PC-9 (cell line): ENCODE data around the gene RPL14. TPM values are rescaled to one million over a fixed set of nuclear protein-coding genes. Genes with fewer than 3 reads are reported as not detected.

ENCODE experiments used
- BruUV-seq: library from RNA; stranded (reverse); fragments of 400-500 nt; replicated peaks from 2 replicates; lab custom pipeline; 2021; lab: Mats Ljungman, UMichigan
- CTCF ChIA-PET: fragments of 300-600 bp; sonication (Branson Sonifier 250); formaldehyde crosslinking; loops from one replicate; lab custom pipeline; 2022; ENCODE audit warnings: antibody characterized with exemption; lab: Charles Lee
- POLR2A ChIA-PET: fragments of 300-600 bp; sonication (Branson Sonifier 250); formaldehyde crosslinking; loops from one replicate; lab custom pipeline; 2022; ENCODE audit warnings: antibody characterized with exemption; ENCODE audit not compliant: unreplicated experiment; lab: Charles Lee
- DNase-seq, 2 experiments: peaks; one replicate each; pipeline versions ENCODE4 v3.0.0 to v3.0.0-alpha.2; 2015 to 2022; ENCODE audit warnings: mixed read lengths in 1 of 2
- H2AFZ ChIP-seq: fragments of 200-600 bp; sonication (generic); 2 replicates; pipeline ENCODE4 v1.8.1; 2017; ENCODE audit warnings: antibody characterized with exemption
- H3F3A ChIP-seq: fragments of 200-600 bp; sonication (generic); 2 replicates; pipeline ENCODE4 v1.8.1; 2017; ENCODE audit warnings: antibody characterized with exemption, mild to moderate bottlenecking, low read depth; ENCODE audit not compliant: insufficient read depth
- H3K27ac ChIP-seq: fragments of 200-600 bp; sonication (generic); 2 replicates; pipeline ENCODE4 v1.6.1; 2016; ENCODE audit warnings: mixed run types
- H3K27me3 ChIP-seq: fragments of 200-600 bp; sonication (generic); 2 replicates; pipeline ENCODE4 v1.6.1; 2016; ENCODE audit warnings: low read depth, mixed run types; ENCODE audit not compliant: insufficient read depth
- H3K36me3 ChIP-seq: fragments of 200-600 bp; sonication (generic); 2 replicates; pipeline ENCODE4 v1.6.1; 2016; ENCODE audit warnings: low read depth, mixed run types
- H3K4me1 ChIP-seq: fragments of 200-600 bp; sonication (generic); replicated peaks from 2 replicates; pipeline ENCODE4 v1.6.1; 2016; ENCODE audit warnings: mixed run types; ENCODE audit not compliant: insufficient read depth
- H3K4me2 ChIP-seq: fragments of 200-600 bp; sonication (generic); 2 replicates; pipeline ENCODE4 v1.6.1; 2017; ENCODE audit warnings: mixed run types
- H3K4me3 ChIP-seq: fragments of 200-600 bp; sonication (generic); 2 replicates; pipeline ENCODE4 v1.6.1; 2016; ENCODE audit warnings: mixed run types
- H3K79me2 ChIP-seq: fragments of 200-600 bp; sonication (generic); 2 replicates; pipeline ENCODE4 v1.6.1; 2017; ENCODE audit warnings: low read depth, mixed run types
- H3K9me2 ChIP-seq: fragments of 200-600 bp; sonication (generic); 2 replicates; pipeline ENCODE4 v1.8.1; 2017; ENCODE audit warnings: mild to moderate bottlenecking; ENCODE audit not compliant: insufficient read depth
- H3K9me3 ChIP-seq: fragments of 200-600 bp; sonication (generic); 2 replicates; pipeline ENCODE4 v1.8.1; 2016; ENCODE audit warnings: low read depth; ENCODE audit not compliant: insufficient read depth
- H4K20me1 ChIP-seq: fragments of 200-600 bp; sonication (generic); 2 replicates; pipeline ENCODE4 v1.8.1; 2017; ENCODE audit not compliant: insufficient read depth
- EZH2 ChIP-seq: fragments of 200-600 bp; sonication (generic); IDR thresholded peaks from 2 replicates; pipeline ENCODE4 v1.8.0; 2017; ENCODE audit warnings: antibody characterized with exemption, low read depth
- intact Hi-C: fragments of 100-400 bp; cut with micrococcal nuclease; formaldehyde crosslinking; loops from one replicate; pipeline ENCODE4 v1.10.0; 2022; ENCODE audit not compliant: unreplicated experiment
- total RNA-seq: library from RNA; stranded (reverse); gene quantifications from 2 replicates; pipeline ENCODE4 v1.2.3, GENCODE V29; 2021
- TF ChIP-seq, protein P1 (sequence below): fragments of 200-600 bp; sonication (generic); conservative IDR thresholded peaks from 2 replicates; pipeline ENCODE4 v1.6.1; 2017; ENCODE audit warnings: mixed run types, antibody characterized with exemption, mild to moderate bottlenecking, moderate library complexity

RPL14 gene
- total RNA-seq, 1 experiment from 2014 or later, result 2,201 TPM

DNA sequence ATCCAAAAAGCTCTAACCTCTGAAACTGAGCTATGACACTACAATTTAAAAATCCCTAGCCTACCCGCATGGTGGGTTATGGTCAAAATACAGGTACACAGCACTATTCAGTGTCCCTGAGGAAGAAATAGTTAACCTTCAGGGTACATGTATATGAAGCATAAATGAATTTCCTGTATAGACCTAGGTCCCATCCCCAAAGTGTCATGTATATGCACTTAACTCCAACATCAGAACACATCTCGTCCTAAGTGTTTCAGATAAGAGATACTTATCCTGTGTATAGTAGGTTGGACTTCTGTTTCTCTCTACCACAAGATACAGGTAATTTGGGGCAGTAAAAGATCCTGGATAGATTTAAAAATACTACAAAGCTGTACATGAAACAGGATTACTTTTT, 6.4 kb downstream of the RPL14 start:
- Histone ChIP-seq H3K9me3 (no peaks in the 10 kb centered on the region), H3K4me2 (no peak overlapping the region), H2AFZ (no peak overlapping the region), H3K79me2 (peaks cover 28% of the 10 kb centered on the region), H3K4me1 (peaks cover 9% of the 10 kb centered on the region), H4K20me1 (peaks cover 40% of the 10 kb centered on the region), H3K4me3 (no peak overlapping the region), H3K27me3 (no peaks in the 10 kb centered on the region), H3K9me2 (no peaks in the 10 kb centered on the region), H3F3A (peaks cover 87% of the 10 kb centered on the region), H3K27ac (no peak overlapping the region), H3K36me3 (peaks cover 37% of the 10 kb centered on the region)
- TF ChIP-seq EZH2, result no peak
- TF ChIP-seq, protein P1, sequence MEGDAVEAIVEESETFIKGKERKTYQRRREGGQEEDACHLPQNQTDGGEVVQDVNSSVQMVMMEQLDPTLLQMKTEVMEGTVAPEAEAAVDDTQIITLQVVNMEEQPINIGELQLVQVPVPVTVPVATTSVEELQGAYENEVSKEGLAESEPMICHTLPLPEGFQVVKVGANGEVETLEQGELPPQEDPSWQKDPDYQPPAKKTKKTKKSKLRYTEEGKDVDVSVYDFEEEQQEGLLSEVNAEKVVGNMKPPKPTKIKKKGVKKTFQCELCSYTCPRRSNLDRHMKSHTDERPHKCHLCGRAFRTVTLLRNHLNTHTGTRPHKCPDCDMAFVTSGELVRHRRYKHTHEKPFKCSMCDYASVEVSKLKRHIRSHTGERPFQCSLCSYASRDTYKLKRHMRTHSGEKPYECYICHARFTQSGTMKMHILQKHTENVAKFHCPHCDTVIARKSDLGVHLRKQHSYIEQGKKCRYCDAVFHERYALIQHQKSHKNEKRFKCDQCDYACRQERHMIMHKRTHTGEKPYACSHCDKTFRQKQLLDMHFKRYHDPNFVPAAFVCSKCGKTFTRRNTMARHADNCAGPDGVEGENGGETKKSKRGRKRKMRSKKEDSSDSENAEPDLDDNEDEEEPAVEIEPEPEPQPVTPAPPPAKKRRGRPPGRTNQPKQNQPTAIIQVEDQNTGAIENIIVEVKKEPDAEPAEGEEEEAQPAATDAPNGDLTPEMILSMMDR, result no peak
- CTCF ChIA-PET, result no interaction called here
- POLR2A ChIA-PET, result no interaction called here
- BruUV-seq, result no TSS peak
- intact Hi-C loops, result no loop called here
- DNase-seq, result no peak

DNA sequence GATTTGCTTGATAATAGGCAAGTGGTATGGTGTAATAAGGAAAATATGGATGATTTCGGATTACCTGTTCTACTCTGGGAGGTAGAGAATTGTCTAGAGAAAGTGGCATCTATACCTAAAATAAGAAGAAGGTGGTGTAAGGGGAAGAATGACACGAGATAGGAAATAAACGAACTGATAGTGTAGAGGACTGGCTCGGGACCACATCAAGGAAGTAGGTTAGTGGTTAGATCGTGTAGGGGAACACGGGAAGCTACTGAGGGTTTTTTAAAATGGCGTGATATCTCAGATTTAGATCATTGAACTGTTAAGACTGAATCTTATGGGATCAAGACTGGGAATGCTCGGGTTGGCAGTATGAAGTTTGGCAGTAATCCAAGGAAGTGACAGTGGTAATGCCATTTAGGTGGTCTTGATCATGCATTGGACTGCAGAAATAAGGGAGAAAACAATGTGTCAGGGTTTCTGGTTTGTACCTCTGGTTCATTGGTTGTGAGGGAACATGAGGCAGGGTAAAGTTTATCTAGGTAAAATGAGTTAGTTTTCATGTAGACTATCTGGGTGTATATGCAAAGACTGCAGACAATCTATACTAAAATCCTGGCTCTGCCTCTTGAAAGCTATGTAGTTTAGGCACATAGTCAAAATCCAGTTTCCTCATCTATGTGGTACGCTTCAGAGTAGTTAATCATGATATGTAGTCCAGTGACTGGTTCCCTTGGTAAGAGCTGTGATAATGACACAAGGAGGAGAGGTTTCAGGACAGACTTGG, 7.4 kb downstream of the RPL14 start:
- TF ChIP-seq, protein P1, result no peak
- TF ChIP-seq EZH2, result no peak

DNA sequence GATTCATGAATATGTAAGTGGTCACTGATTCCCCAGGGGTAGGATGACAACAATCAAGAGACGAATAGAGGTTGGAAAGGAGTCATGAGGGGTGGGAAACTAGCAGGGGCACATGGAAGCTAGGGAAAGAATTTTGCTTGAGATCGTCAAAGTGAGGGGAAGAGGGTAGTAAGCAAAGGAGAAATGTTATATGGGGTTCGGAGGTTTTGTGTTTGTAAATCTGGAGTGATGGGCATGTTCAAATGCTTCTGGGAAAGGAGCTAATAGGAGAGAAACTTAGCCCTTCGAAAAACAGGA, 7.9 kb downstream of the RPL14 start:
- Histone ChIP-seq H3K79me2 (peaks cover 15% of the 10 kb centered on the region; the same call in 1 of the 2 replicates), H3K4me1 (no peaks in the 10 kb centered on the region), H3K36me3 (peaks cover 25% of the 10 kb centered on the region), H3K4me2 (no peak overlapping the region), H3K27ac (no peak overlapping the region), H2AFZ (no peak overlapping the region), H3K9me3 (no peaks in the 10 kb centered on the region), H3F3A (peaks cover 73% of the 10 kb centered on the region), H3K27me3 (no peaks in the 10 kb centered on the region), H3K4me3 (no peak overlapping the region), H3K9me2 (no peaks in the 10 kb centered on the region), H4K20me1 (peaks cover 30% of the 10 kb centered on the region)
- no TSS peak for BruUV-seq
- DNase-seq, result no peak
- POLR2A ChIA-PET, result no interaction called here
- CTCF ChIA-PET, result interaction anchor here (0.6 kb wide), 1 partner anchor 45 kb away, joined by 3 read pairs; no protein-coding TSS in a partner anchor
- TF ChIP-seq, protein P1, result no peak
- intact Hi-C loops, result no loop called here

More for the DNA sequence above, 7.4 kb downstream of the RPL14 start:
- H3F3A ChIP-seq, result peaks cover 78% of the 10 kb centered on the region
- H3K36me3 ChIP-seq, result peaks cover 29% of the 10 kb centered on the region
- DNase-seq, result no peak
- BruUV-seq, result no TSS peak
- H3K4me1 ChIP-seq, result no peaks in the 10 kb centered on the region
- no peak overlapping the region for H2AFZ ChIP-seq
- no peaks in the 10 kb centered on the region for H3K27me3 ChIP-seq
- H3K4me3 ChIP-seq, result no peak overlapping the region
- no peak overlapping the region for H3K4me2 ChIP-seq
- CTCF ChIA-PET, result no interaction called here
- POLR2A ChIA-PET, result no interaction called here
- H3K9me2 ChIP-seq, result no peaks in the 10 kb centered on the region
- intact Hi-C loops, result no loop called here
- no peak overlapping the region for H3K27ac ChIP-seq
- H3K79me2 ChIP-seq, result peaks cover 19% of the 10 kb centered on the region
- H4K20me1 ChIP-seq, result peaks cover 34% of the 10 kb centered on the region
- H3K9me3 ChIP-seq, result no peaks in the 10 kb centered on the region
